ENCODE results near the gene CD300LG.
A peak's percentile ranks its signal among the peaks of the same experiment; 100 is the strongest.

CD300LG gene

GRCh38 chr17:43832976-43833829 lies 13.8 kb upstream of the CD300LG start, which contains the start of gene MPP3:
Gene MPP3, minus strand, starts transcription at chr17:43833146. Its CDS starts 1,240 bp downstream, at chr17:43831906.
- Histone ChIP-seq H3K27me3 (ENCODE audit: control insufficient read depth, low read length) (peaks cover 31% of the 10 kb centered on the region), H3K79me2 (ENCODE audit: control insufficient read depth, low read length) (no peaks in the 10 kb centered on the region), H3K4me1 (ENCODE audit: control insufficient read depth, low read length) (no peaks in the 10 kb centered on the region), H3K4me2 (ENCODE audit: low read length) (no peak within 1 kb of the TSS), H3K27ac (ENCODE audit: low read depth, low read length) (no peak within 1 kb of the TSS), H3K9me2 (replicated peaks; ENCODE audit: control insufficient read depth, low read length) (no peaks in the 10 kb centered on the region), H4K20me1 (ENCODE audit: control insufficient read depth, insufficient read depth, low read depth, low read length) (no peaks in the 10 kb centered on the region), H3F3A (ENCODE audit: control insufficient read depth, insufficient read depth) (no peaks in the 10 kb centered on the region), H3K36me3 (ENCODE audit: control insufficient read depth, low read length) (no peaks in the 10 kb centered on the region), H3K4me3 (ENCODE audit: low read length) (no peak within 1 kb of the TSS), H3K9me3 (ENCODE audit: control insufficient read depth, insufficient read depth, low read length) (no peaks in the 10 kb centered on the region)
- TF ChIP-seq EZH2phosphoT487 (IDR thresholded peaks at IDR 0.05; ENCODE audit: borderline replicate concordance, low read length) = peak; percentile 21; the same call in 1 of the 2 replicates
- no peak for TF ChIP-seq CTCF (IDR thresholded peaks at IDR 0.05; ENCODE audit: low read depth, low read length, poor library complexity, severe bottlenecking)

GRCh38 chr17:43834106-43834505 lies 12.9 kb upstream of the CD300LG start:
- Histone ChIP-seq H3K9me2 (replicated peaks; ENCODE audit: control insufficient read depth, low read length) (no peaks in the 10 kb centered on the region), H3K9me3 (ENCODE audit: control insufficient read depth, insufficient read depth, low read length) (no peaks in the 10 kb centered on the region), H3K79me2 (ENCODE audit: control insufficient read depth, low read length) (no peaks in the 10 kb centered on the region), H4K20me1 (ENCODE audit: control insufficient read depth, insufficient read depth, low read depth, low read length) (no peaks in the 10 kb centered on the region), H3K36me3 (ENCODE audit: control insufficient read depth, low read length) (no peaks in the 10 kb centered on the region), H3K4me2 (ENCODE audit: low read length) (no peak overlapping the region), H3F3A (ENCODE audit: control insufficient read depth, insufficient read depth) (no peaks in the 10 kb centered on the region), H3K4me1 (ENCODE audit: control insufficient read depth, low read length) (no peaks in the 10 kb centered on the region), H3K27me3 (ENCODE audit: control insufficient read depth, low read length) (peaks cover 31% of the 10 kb centered on the region), H3K27ac (ENCODE audit: low read depth, low read length) (no peak overlapping the region), H3K4me3 (ENCODE audit: low read length) (no peak overlapping the region)
- TF ChIP-seq EZH2phosphoT487 (IDR thresholded peaks at IDR 0.05; ENCODE audit: borderline replicate concordance, low read length) (no peak), CTCF (IDR thresholded peaks at IDR 0.05; ENCODE audit: low read depth, low read length, poor library complexity, severe bottlenecking) (no peak)

- no peaks in the 10 kb centered on the region for H3K36me3 ChIP-seq (ENCODE audit: control insufficient read depth, low read length)
- no peaks in the 10 kb centered on the region for H3K9me3 ChIP-seq (ENCODE audit: control insufficient read depth, insufficient read depth, low read length)
- H3K4me3 ChIP-seq (ENCODE audit: low read length) = no peak overlapping the region
- H3K4me1 ChIP-seq (ENCODE audit: control insufficient read depth, low read length) = no peaks in the 10 kb centered on the region
- no peaks in the 10 kb centered on the region for H3F3A ChIP-seq (ENCODE audit: control insufficient read depth, insufficient read depth)
- no peak for TF ChIP-seq CTCF (IDR thresholded peaks at IDR 0.05; ENCODE audit: low read depth, low read length, poor library complexity, severe bottlenecking)
- TF ChIP-seq EZH2phosphoT487 (IDR thresholded peaks at IDR 0.05; ENCODE audit: borderline replicate concordance, low read length) = no peak
- no peaks in the 10 kb centered on the region for H3K9me2 ChIP-seq (replicated peaks; ENCODE audit: control insufficient read depth, low read length)
- no peak overlapping the region for H3K4me2 ChIP-seq (ENCODE audit: low read length)
- 0 out of 2 replicates have a peak, but pooled peaks cover 4% of the 10 kb centered on the region for H3K27me3 ChIP-seq (ENCODE audit: control insufficient read depth, low read length)
- no peaks in the 10 kb centered on the region for H4K20me1 ChIP-seq (ENCODE audit: control insufficient read depth, insufficient read depth, low read depth, low read length)
- H3K27ac ChIP-seq (ENCODE audit: low read depth, low read length) = no peak overlapping the region
- no peaks in the 10 kb centered on the region for H3K79me2 ChIP-seq (ENCODE audit: control insufficient read depth, low read length)
Observed at GRCh38 chr17:43839670-43840108, 7.3 kb upstream of the CD300LG start.

All from DOHH2 (cell line).